Common myeloid progenitor, CD34-positive (primary cell): Measurements from ENCODE around the gene STMN1.
A peak's percentile ranks its signal among the peaks of the same experiment; 100 is the strongest.

Source experiments
- CTCF ChIA-PET: fragments of 350-600 bp; sonication (Branson Sonifier 250); formaldehyde crosslinking; loops from one replicate; lab custom pipeline; 2021; ENCODE audit warnings: antibody characterized with exemption; lab: Charles Lee
- POLR2A ChIA-PET: fragments of 350-600 bp; sonication (Branson Sonifier 250); formaldehyde crosslinking; loops from one replicate; lab custom pipeline; 2021; ENCODE audit warnings: antibody characterized with exemption; lab: Charles Lee
- DNase-seq, 3 donors: peaks; one replicate each; pipeline versions ENCODE4 v3.0.0 to v3.0.0-alpha.2; 2013
- H3K27ac ChIP-seq, 2 experiments: 1 replicate in 1 of 2; 2 replicates in 1 of 2; pipeline ENCODE4 v1.7.0; 2013; ENCODE audit warnings: inconsistent platforms in 2 of 2, low read length in 2 of 2, mild to moderate bottlenecking in 2 of 2, low read depth in 1 of 2, moderate library complexity in 1 of 2; ENCODE audit not compliant: severe bottlenecking in 2 of 2, insufficient read depth in 1 of 2, poor library complexity in 1 of 2
- H3K27me3 ChIP-seq, 5 experiments: replicated peaks in 2 of 5; 1 replicate in 3 of 5; 2 replicates in 2 of 5; pipeline versions ENCODE4 v1.6.1 to v1.7.0; 2013; ENCODE audit warnings: low read length in 4 of 5, mild to moderate bottlenecking in 2 of 5, moderate library complexity in 2 of 5, inconsistent platforms in 1 of 5; ENCODE audit not compliant: insufficient read depth in 5 of 5, control insufficient read depth in 4 of 5
- H3K36me3 ChIP-seq, 4 experiments: 1 replicate in 2 of 4; 2 replicates in 2 of 4; pipeline versions ENCODE4 v1.6.1 to v1.7.0; 2013; ENCODE audit warnings: low read length in 3 of 4, control low read depth in 1 of 4, mild to moderate bottlenecking in 1 of 4; ENCODE audit not compliant: control insufficient read depth in 4 of 4, insufficient read depth in 4 of 4
- H3K4me1 ChIP-seq, 4 experiments: 1 replicate in 3 of 4; 2 replicates in 1 of 4; pipeline versions ENCODE4 v1.6.1 to v1.7.1; 2013; ENCODE audit warnings: low read length in 3 of 4, mild to moderate bottlenecking in 3 of 4, control low read depth in 1 of 4, inconsistent platforms in 1 of 4, moderate library complexity in 1 of 4; ENCODE audit not compliant: control insufficient read depth in 4 of 4, insufficient read depth in 4 of 4; ENCODE audit errors: control extremely low read depth in 1 of 4
- H3K4me3 ChIP-seq, 7 experiments: 1 replicate in 4 of 7; 2 replicates in 3 of 7; pipeline versions ENCODE4 v1.5.1 to v1.7.0; 2013; ENCODE audit warnings: mild to moderate bottlenecking in 7 of 7, low read length in 6 of 7, moderate library complexity in 6 of 7, inconsistent platforms in 2 of 7, low read depth in 2 of 7, control low read depth in 1 of 7; ENCODE audit not compliant: insufficient read depth in 4 of 7, control insufficient read depth in 1 of 7; ENCODE audit errors: extremely low read depth in 1 of 7
- H3K9me3 ChIP-seq, 5 experiments: 1 replicate in 4 of 5; 2 replicates in 1 of 5; pipeline versions ENCODE4 v1.6.1 to v1.7.1; 2013; ENCODE audit warnings: low read length in 4 of 5, mild to moderate bottlenecking in 2 of 5, inconsistent platforms in 1 of 5, low read depth in 1 of 5, moderate library complexity in 1 of 5; ENCODE audit not compliant: control insufficient read depth in 4 of 5, insufficient read depth in 2 of 5; ENCODE audit errors: control extremely low read depth in 1 of 5
- WGBS: methylation state at CpG from one replicate; pipeline ENCODE4 v1.1.5; 2013; ENCODE audit not compliant: insufficient coverage; 5-methylcytosine and 5-hydroxymethylcytosine counted together

Gene STMN1

DNA sequence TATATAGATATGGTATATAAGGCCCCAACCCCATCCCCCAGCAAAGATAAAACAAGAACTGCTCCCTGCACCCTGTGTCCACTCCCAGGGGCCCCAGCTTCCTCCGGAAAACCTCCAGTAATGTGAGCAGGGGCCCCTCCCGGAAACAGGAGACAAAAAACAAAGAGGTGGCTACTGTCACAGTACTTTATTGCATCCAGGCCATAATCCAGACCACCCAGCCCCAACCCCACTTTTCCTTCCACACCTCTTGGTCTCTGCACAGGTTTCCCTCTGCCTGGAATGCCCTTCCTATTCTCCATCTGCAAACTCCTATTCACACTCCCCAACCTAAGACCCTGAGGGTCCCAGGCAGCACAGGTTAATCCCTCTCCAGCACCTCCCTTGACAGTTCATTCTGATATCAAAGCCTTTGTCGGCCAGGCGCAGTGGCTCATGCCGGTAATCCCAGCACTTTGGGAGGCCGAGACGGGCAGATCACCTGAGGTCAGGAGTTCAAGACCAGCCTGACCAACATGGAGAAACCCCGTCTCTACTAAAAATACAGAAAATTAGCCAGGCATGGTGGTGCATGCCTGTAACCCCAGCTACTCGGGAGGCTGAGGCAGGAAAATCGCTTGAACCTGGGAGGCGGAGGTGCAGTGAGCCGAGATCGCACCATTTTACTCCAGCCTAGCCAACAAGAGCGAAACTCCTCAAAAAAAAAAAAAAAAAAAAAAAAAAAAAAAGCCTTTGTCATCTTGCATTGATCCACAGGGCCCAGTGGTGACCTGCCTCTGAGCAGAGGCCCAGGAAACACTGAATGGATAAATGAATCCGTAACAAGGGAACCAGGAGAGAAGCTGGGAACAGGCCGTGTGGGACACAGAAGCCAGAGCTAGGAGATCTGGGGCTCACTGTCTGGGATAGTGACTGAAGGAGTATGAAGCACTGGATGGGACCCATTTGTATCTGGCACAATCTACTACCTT is 44.6 kb downstream of the STMN1 start:
- Histone ChIP-seq H3K36me3 (peaks cover 0 to 23% (median 16%) of the 10 kb centered on the region in 4 experiments), H3K27ac (peak overlapping the region; percentile 43 to 80), H3K4me3 (peak overlapping the region in 6 of 7 experiments; percentile 13 to 90 (median 82)), H3K9me3 (no peaks in the 10 kb centered on the region), H3K27me3 (no peaks in the 10 kb centered on the region), H3K4me1 (peaks cover 13 to 49% (median 45%) of the 10 kb centered on the region in 4 experiments)
- CTCF ChIA-PET, result interaction anchor here (0.7 to 1.8 kb wide), 2 partner anchors 19 to 134 kb away, joined by 3 to 4 read pairs; no protein-coding TSS in a partner anchor
- WGBS, result 39% methylated on average over 10 of the region's 16 CpGs
- peak in 2 of 3 donors; percentile 29 to 41 for DNase-seq
- POLR2A ChIA-PET, result interaction anchor here (1.3 kb wide), 1 partner anchor 9 kb away, joined by 3 read pairs; no protein-coding TSS in a partner anchor

DNA sequence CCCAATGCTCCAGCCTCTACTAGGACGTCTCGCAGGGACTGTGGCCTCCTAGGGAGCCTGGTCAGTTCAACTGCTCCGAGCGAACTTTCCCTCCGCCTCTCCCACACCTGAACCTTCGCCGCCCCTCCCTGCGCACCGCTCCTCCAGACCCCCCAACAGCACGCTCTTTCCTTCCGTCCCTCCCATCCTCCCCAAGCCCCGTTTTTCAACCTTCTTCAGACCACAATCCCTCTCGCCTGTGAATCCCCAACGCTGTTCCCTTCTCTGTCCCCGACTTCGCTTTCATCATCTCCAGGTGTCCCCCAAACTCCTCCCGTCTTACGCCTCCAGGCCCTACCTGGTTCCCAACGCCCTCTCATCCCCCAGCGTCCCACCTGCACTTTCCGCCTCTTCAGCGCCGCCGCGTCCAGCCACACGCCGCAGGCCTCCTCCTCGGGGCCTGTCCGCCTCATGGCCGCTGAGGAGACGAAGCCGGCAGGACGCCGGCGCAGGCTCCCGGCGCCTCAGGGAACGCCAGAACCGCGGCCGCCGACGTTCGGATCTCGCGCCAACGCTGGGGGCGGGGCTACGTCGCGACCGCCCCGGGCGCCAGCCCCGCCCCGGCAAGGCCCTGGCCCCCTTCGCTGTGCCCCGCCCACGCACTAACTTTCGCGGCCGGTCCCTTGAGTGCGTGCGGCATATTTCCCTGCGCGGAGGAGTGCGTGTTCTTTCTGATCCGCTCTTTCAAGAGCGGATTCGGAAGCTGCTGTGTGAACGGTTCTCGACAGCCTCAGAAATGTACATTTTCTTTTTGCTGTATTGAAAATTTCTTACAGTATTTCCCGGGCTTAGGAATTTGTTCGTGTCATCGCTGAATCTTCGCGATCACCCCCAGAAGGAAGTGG is 47.1 kb downstream of the STMN1 start, which contains the start of gene AUNIP:
Gene AUNIP, minus strand, starts transcription at position 552 of the 884 bp plus-strand sequence. Its CDS starts 100 bp downstream, at position 452.
- Histone ChIP-seq H3K9me3 (no peaks in the 10 kb centered on the region), H3K4me1 (peaks cover 13 to 46% (median 45%) of the 10 kb centered on the region in 4 experiments), H3K4me3 (peak within 1 kb of the TSS; percentile 46 to 90 (median 78)), H3K27ac (peak within 1 kb of the TSS; percentile 79 to 94), H3K36me3 (peaks cover 0 to 22% (median 14%) of the 10 kb centered on the region in 4 experiments), H3K27me3 (no peaks in the 10 kb centered on the region)
- CTCF ChIA-PET, result interaction anchor here (0.6 kb wide), 1 partner anchor 751 kb away, joined by 5 read pairs; no protein-coding TSS in a partner anchor
- WGBS, result under 1% methylated on average over 75 of the region's 77 CpGs
- POLR2A ChIA-PET, result no interaction called here
- peak; percentile 91 to 94 (median 93) for DNase-seq

DNA sequence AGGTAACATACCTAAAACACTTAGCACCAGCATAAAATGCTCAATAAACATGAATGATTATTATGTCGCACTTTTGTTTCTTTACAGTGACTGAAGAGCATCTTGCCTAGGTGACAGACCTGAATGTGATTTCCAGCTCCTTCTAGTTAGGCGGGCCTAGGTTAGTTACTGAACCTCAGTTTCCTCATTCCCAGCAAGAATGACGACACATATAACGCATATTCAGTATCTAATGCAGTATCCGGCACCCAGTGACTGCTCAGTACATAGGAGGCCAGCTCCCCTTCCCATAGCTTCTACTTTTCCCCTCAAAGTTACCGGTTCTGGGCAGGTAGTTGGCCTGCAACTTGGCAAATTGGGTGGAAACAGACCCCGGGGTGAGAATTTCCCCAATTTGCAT is 47.7 kb downstream of the STMN1 start:
- POLR2A ChIA-PET, result no interaction called here
- no peaks in the 10 kb centered on the region for H3K9me3 ChIP-seq
- peaks cover 0 to 18% (median 11%) of the 10 kb centered on the region in 4 experiments for H3K36me3 ChIP-seq
- no peak for DNase-seq
- CTCF ChIA-PET, result interaction anchor here (1.4 kb wide), 1 partner anchor 37 kb away, joined by 3 read pairs; no protein-coding TSS in a partner anchor
- H3K4me1 ChIP-seq, result peaks cover 13 to 46% (median 45%) of the 10 kb centered on the region in 4 experiments
- 66% methylated on average over 7 of the region's 7 CpGs for WGBS
- H3K4me3 ChIP-seq, result peak overlapping the region; percentile 46 to 90 (median 78)
- no peaks in the 10 kb centered on the region for H3K27me3 ChIP-seq
- peak overlapping the region in 1 of 2 experiments; percentile 94 for H3K27ac ChIP-seq

DNA sequence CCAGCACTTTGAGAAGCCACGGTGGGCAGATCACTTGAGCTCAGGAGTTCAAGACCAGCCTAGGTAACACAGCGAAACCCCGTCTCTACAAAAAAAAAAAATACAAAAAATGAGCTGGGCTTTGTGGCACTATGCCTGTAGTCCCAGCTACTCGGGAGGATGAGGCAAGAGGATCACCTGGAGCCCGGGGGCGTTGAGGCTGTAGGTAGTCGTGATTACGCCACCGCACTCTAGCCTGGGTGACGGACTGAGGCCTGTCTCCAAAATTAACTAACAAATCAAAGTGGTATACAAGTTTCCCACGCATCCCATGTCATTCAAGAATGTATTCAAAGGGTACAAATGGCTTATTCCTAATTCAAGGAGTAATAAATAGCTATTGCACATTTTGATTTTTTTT is 49.4 kb downstream of the STMN1 start:
- CTCF ChIA-PET, result interaction anchor here (0.8 kb wide), 2 partner anchors 19 to 242 kb away, joined by 3 read pairs; no protein-coding TSS in a partner anchor
- Histone ChIP-seq H3K9me3 (no peaks in the 10 kb centered on the region), H3K27ac (no peak overlapping the region), H3K4me3 (no peak overlapping the region), H3K36me3 (peaks cover 0 to 7% (median 0%) of the 10 kb centered on the region in 4 experiments), H3K27me3 (no peaks in the 10 kb centered on the region), H3K4me1 (peaks cover 13 to 31% (median 29%) of the 10 kb centered on the region in 4 experiments)
- WGBS, result 95% methylated on average over 3 of the region's 11 CpGs
- DNase-seq, result no peak
- POLR2A ChIA-PET, result no interaction called here

DNA sequence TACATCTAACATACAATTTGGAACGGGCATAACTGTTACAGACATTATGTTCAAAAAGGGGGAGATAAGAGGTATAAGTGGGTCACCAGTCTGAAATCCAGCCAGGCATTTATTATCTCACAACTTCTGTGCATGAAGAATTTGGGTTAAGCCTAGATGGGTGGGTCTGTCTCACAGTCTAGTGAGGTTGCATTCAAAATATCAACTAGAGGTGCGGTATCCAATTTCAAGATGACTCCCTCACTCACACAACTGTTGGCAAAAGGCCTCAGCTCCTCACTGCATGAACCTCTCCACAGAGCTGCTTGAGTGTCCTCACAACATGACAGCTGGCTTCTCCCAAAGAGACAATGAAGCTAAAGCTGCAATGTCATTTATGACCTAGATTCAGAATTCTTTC is 51.7 kb downstream of the STMN1 start:
- Histone ChIP-seq H3K4me3 (no peak overlapping the region), H3K4me1 (peaks cover 5 to 9% (median 8%) of the 10 kb centered on the region in 4 experiments), H3K27me3 (no peaks in the 10 kb centered on the region), H3K36me3 (peaks cover 0 to 7% (median 0%) of the 10 kb centered on the region in 4 experiments), H3K9me3 (no peaks in the 10 kb centered on the region), H3K27ac (no peak overlapping the region)
- POLR2A ChIA-PET, result interaction anchor here (0.6 kb wide), 1 partner anchor 1325 kb away, joined by 7 read pairs; no protein-coding TSS in a partner anchor
- CTCF ChIA-PET, result no interaction called here
- DNase-seq, result no peak
- WGBS, result 83% methylated on average over 1 of the region's 2 CpGs
